Neural cell (in vitro differentiated cells): ENCODE results near the gene MEGF6. TPM values are rescaled to one million over a fixed set of nuclear protein-coding genes. Genes with fewer than 3 reads are reported as not detected.

Experiments used
- H2AFZ ChIP-seq: fragments of 200-600, 300-800 bp; sonication (generic), shearing (Covaris generic); 2 replicates; pipeline ENCODE4 v1.6.0; 2014; ENCODE audit warnings: low read depth, mild to moderate bottlenecking, antibody characterized with exemption, low read length, moderate library complexity
- H3F3A ChIP-seq: fragments of 200-600 bp; shearing (Covaris generic); 2 replicates; pipeline ENCODE4 v1.6.1; 2016; ENCODE audit warnings: mild to moderate bottlenecking, moderate library complexity, mixed read lengths, antibody characterized with exemption, low read length; ENCODE audit not compliant: insufficient read depth, poor library complexity, severe bottlenecking
- H3K27ac ChIP-seq: fragments of 200-600, 300-800 bp; sonication (generic), shearing (Covaris generic); 2 replicates; pipeline ENCODE4 v1.5.1; 2014; ENCODE audit warnings: mild to moderate bottlenecking, low read length, moderate library complexity
- H3K27me3 ChIP-seq: fragments of 300-800, 200-600 bp; sonication (generic), shearing (Covaris generic); 2 replicates; pipeline ENCODE4 v1.6.0; 2014; ENCODE audit warnings: mild to moderate bottlenecking, low read depth, low read length, moderate library complexity; ENCODE audit not compliant: insufficient read depth
- H3K36me3 ChIP-seq: fragments of 300-800, 200-600 bp; sonication (generic), shearing (Covaris generic); 2 replicates; pipeline ENCODE4 v1.5.1; 2014; ENCODE audit warnings: mild to moderate bottlenecking, antibody characterized with exemption, low read length, moderate library complexity; ENCODE audit not compliant: insufficient read depth
- H3K4me2 ChIP-seq: fragments of 300-800, 200-600 bp; sonication (generic), shearing (Covaris generic); 2 replicates; pipeline ENCODE4 v1.6.0; 2014; ENCODE audit warnings: mild to moderate bottlenecking, low read length
- H3K4me3 ChIP-seq: fragments of 300-800, 200-600 bp; sonication (generic), shearing (Covaris generic); 2 replicates; pipeline ENCODE4 v1.5.1; 2014; ENCODE audit warnings: mild to moderate bottlenecking, low read length, moderate library complexity
- H3K79me2 ChIP-seq: fragments of 200-600 bp; shearing (Covaris generic); replicated peaks from 2 replicates; pipeline ENCODE4 v1.6.0; 2014; ENCODE audit warnings: mild to moderate bottlenecking, low read length, moderate library complexity; ENCODE audit not compliant: insufficient read depth
- H3K9ac ChIP-seq: fragments of 300-800, 200-600 bp; sonication (generic), shearing (Covaris generic); 2 replicates; pipeline ENCODE4 v1.6.1; 2016; ENCODE audit warnings: mild to moderate bottlenecking, low read length, mixed read lengths
- H3K9me2 ChIP-seq: fragments of 200-600 bp; shearing (Covaris generic); 2 replicates; pipeline ENCODE4 v1.6.1; 2016; ENCODE audit warnings: mild to moderate bottlenecking, low read length, mixed read lengths; ENCODE audit not compliant: insufficient read depth
- H3K9me3 ChIP-seq: fragments of 200-600, 300-800 bp; sonication (generic), shearing (Covaris generic); 2 replicates; pipeline ENCODE4 v1.6.1; 2016; ENCODE audit warnings: mild to moderate bottlenecking, mixed run types, low read length, moderate library complexity, mixed read lengths
- H4K20me1 ChIP-seq: fragments of 200-600 bp; shearing (Covaris generic); 2 replicates; pipeline ENCODE4 v1.6.1; 2016; ENCODE audit warnings: mild to moderate bottlenecking, mixed run types; ENCODE audit not compliant: insufficient read depth
- EP300 ChIP-seq: fragments of 450-650 bp; conservative IDR thresholded peaks from 2 replicates; pipeline ENCODE4 v1.6.1; 2014; ENCODE audit warnings: antibody characterized with exemption, mild to moderate bottlenecking, moderate library complexity; ENCODE audit not compliant: poor library complexity, severe bottlenecking
- EZH2 ChIP-seq: fragments of 200-600, 300-800 bp; shearing (Covaris generic), sonication (generic); IDR thresholded peaks from 2 replicates; pipeline ENCODE4 v1.6.1; 2014; ENCODE audit warnings: antibody characterized with exemption, low read length, borderline replicate concordance, mild to moderate bottlenecking; ENCODE audit not compliant: insufficient read depth, poor library complexity, severe bottlenecking
- MXI1 ChIP-seq: fragments of 450-650 bp; conservative IDR thresholded peaks from 2 replicates; pipeline ENCODE4 v1.6.1; 2014; ENCODE audit warnings: antibody characterized with exemption, mild to moderate bottlenecking; ENCODE audit not compliant: poor library complexity, severe bottlenecking
- POLR2AphosphoS5 ChIP-seq: IDR thresholded peaks from 2 replicates; pipeline ENCODE4 v1.6.1; 2012
- RAD21 ChIP-seq: fragments of 450-650 bp; conservative IDR thresholded peaks from 2 replicates; pipeline ENCODE4 v1.6.1; 2014; ENCODE audit warnings: antibody characterized with exemption, mild to moderate bottlenecking, moderate library complexity
- SMC3 ChIP-seq: fragments of 450-650 bp; conservative IDR thresholded peaks from 2 replicates; pipeline ENCODE4 v1.6.1; 2014; ENCODE audit warnings: antibody characterized with exemption, mild to moderate bottlenecking, moderate library complexity; ENCODE audit not compliant: poor library complexity
- TAF1 ChIP-seq: IDR thresholded peaks from 2 replicates; pipeline ENCODE4 v1.6.1; 2012; ENCODE audit warnings: low read depth
- polyA plus RNA-seq: library from polyadenylated mRNA; depleted of rRNA; stranded (reverse); fragments of >200 nt; gene quantifications from 2 replicates; pipeline ENCODE4 v1.2.3, GENCODE V29; 2014
- TF ChIP-seq, protein P1 (sequence below): IDR thresholded peaks from 2 replicates; pipeline ENCODE4 v1.6.1; 2012; ENCODE audit warnings: borderline replicate concordance
- TF ChIP-seq, protein P2 (sequence below): fragments of 450-650 bp; IDR thresholded peaks from 2 replicates; pipeline ENCODE4 v1.5.1; 2014; ENCODE audit warnings: antibody characterized with exemption, mild to moderate bottlenecking, moderate library complexity; ENCODE audit not compliant: poor library complexity, severe bottlenecking

MEGF6 gene
- polyA plus RNA-seq, 1 donor from 2014 or later, result 6.0 TPM

DNA sequence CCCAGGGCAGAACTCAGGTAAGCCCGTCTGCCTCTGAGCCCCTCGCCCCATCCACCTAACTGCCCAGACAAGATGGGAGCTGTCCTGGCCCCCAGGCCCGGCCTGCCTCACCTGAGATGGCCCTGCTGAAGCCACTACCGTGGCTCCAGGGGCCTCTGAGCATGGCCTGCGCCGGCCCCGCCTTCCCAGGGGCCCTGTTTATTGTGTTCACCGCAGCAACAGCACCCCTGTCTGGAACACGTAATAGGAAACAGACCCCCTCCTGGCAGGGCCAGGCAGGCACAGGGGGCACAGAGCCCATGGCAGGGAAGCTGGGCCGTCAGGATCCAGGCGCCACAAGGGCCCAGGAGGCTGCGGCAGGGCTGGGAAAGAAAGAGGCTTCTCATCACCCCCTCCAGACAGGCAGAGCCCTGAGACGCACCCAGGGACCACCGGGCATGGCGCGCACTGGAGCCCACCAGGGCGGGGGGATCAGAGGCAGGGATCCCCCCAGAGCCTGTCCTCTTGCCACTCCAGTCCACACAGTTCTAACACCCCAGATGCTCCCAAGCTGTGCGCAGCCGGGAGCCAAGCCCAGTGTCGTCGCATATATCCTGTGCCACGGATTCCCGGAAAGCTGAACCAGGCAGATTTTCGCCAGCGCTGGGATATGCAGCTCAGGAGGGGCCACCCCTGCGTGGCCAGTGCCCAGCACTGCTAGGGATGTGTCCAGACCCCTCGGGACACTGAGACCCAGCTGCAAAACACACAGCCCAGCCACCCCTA lies 94.2 kb downstream of the MEGF6 start:
- H3K27ac ChIP-seq, result no peak overlapping the region
- H2AFZ ChIP-seq, result no peak overlapping the region
- no peaks in the 10 kb centered on the region for H3K36me3 ChIP-seq
- no peaks in the 10 kb centered on the region for H3K9me2 ChIP-seq
- H3K4me3 ChIP-seq, result no peak overlapping the region
- no peaks in the 10 kb centered on the region for H3K27me3 ChIP-seq
- H4K20me1 ChIP-seq, result no peaks in the 10 kb centered on the region
- H3K9me3 ChIP-seq, result no peaks in the 10 kb centered on the region
- no peaks in the 10 kb centered on the region for H3K79me2 ChIP-seq
- no peak overlapping the region for H3K9ac ChIP-seq
- H3K4me2 ChIP-seq, result no peak overlapping the region
- H3F3A ChIP-seq, result no peaks in the 10 kb centered on the region
- TF ChIP-seq TAF1 (no peak), EP300 (no peak), POLR2AphosphoS5 (no peak), MXI1 (no peak), SMC3 (no peak), EZH2 (no peak), RAD21 (no peak)
- TF ChIP-seq, protein P1, sequence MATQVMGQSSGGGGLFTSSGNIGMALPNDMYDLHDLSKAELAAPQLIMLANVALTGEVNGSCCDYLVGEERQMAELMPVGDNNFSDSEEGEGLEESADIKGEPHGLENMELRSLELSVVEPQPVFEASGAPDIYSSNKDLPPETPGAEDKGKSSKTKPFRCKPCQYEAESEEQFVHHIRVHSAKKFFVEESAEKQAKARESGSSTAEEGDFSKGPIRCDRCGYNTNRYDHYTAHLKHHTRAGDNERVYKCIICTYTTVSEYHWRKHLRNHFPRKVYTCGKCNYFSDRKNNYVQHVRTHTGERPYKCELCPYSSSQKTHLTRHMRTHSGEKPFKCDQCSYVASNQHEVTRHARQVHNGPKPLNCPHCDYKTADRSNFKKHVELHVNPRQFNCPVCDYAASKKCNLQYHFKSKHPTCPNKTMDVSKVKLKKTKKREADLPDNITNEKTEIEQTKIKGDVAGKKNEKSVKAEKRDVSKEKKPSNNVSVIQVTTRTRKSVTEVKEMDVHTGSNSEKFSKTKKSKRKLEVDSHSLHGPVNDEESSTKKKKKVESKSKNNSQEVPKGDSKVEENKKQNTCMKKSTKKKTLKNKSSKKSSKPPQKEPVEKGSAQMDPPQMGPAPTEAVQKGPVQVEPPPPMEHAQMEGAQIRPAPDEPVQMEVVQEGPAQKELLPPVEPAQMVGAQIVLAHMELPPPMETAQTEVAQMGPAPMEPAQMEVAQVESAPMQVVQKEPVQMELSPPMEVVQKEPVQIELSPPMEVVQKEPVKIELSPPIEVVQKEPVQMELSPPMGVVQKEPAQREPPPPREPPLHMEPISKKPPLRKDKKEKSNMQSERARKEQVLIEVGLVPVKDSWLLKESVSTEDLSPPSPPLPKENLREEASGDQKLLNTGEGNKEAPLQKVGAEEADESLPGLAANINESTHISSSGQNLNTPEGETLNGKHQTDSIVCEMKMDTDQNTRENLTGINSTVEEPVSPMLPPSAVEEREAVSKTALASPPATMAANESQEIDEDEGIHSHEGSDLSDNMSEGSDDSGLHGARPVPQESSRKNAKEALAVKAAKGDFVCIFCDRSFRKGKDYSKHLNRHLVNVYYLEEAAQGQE, result no peak
- TF ChIP-seq, protein P2, sequence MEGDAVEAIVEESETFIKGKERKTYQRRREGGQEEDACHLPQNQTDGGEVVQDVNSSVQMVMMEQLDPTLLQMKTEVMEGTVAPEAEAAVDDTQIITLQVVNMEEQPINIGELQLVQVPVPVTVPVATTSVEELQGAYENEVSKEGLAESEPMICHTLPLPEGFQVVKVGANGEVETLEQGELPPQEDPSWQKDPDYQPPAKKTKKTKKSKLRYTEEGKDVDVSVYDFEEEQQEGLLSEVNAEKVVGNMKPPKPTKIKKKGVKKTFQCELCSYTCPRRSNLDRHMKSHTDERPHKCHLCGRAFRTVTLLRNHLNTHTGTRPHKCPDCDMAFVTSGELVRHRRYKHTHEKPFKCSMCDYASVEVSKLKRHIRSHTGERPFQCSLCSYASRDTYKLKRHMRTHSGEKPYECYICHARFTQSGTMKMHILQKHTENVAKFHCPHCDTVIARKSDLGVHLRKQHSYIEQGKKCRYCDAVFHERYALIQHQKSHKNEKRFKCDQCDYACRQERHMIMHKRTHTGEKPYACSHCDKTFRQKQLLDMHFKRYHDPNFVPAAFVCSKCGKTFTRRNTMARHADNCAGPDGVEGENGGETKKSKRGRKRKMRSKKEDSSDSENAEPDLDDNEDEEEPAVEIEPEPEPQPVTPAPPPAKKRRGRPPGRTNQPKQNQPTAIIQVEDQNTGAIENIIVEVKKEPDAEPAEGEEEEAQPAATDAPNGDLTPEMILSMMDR, result no peak

DNA sequence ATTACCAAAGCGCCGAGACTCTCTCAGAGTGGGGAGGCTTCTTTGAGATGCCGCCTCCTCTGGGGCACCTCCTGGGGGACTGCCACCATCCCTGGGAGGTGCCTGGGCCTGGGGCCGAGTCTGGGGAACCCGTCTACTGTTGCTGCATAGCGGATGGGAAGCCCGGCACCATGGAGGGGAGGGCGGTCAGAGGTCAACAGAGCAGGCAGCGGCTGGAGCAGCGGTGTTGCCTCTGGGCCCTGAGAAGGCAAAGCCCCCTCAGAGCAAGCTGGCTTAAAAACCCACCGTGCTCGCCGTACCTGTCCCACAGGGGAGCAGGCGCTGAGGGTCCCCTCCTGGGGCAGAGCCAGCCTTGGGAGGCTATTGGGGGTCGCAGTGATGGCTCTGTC lies 94.8 kb downstream of the MEGF6 start:
- no peak overlapping the region for H3K4me2 ChIP-seq
- no peak overlapping the region for H3K27ac ChIP-seq

More for the DNA sequence above, 94.8 kb downstream of the MEGF6 start:
- TF ChIP-seq, protein P1, result no peak
- TF ChIP-seq MXI1 (no peak), RAD21 (no peak), EP300 (no peak), EZH2 (no peak), POLR2AphosphoS5 (no peak), SMC3 (no peak), TAF1 (no peak)
- TF ChIP-seq, protein P2, result no peak
- no peak overlapping the region for H3K9ac ChIP-seq
- no peak overlapping the region for H3K4me3 ChIP-seq
- H3F3A ChIP-seq, result no peaks in the 10 kb centered on the region
- no peaks in the 10 kb centered on the region for H3K9me2 ChIP-seq
- H3K27me3 ChIP-seq, result no peaks in the 10 kb centered on the region
- no peaks in the 10 kb centered on the region for H3K9me3 ChIP-seq
- H2AFZ ChIP-seq, result no peak overlapping the region
- no peaks in the 10 kb centered on the region for H3K79me2 ChIP-seq
- no peaks in the 10 kb centered on the region for H4K20me1 ChIP-seq
- no peaks in the 10 kb centered on the region for H3K36me3 ChIP-seq
